Measurements from ENCODE around the gene CEP83. TPM values are rescaled to one million over a fixed set of nuclear protein-coding genes. Genes with fewer than 3 reads are reported as not detected.

The CEP83 gene
- polyA plus RNA-seq, 1 of the 3 experiments (the other 2 are of a cell fraction): 2.5 TPM

GRCh38 chr12:94277426-94278000 is 182.2 kb downstream of the CEP83 start:
- no peaks in the 10 kb centered on the region for H3K9me3 ChIP-seq
- ChIA-PET POLR2A (no interaction called here), CTCF (interaction anchor here (1.2 kb wide), 1 partner anchor 132 kb away, joined by 3 read pairs; no protein-coding TSS in a partner anchor)
- no peak for TF ChIP-seq NRF1 (IDR thresholded peaks at IDR 0.05; ENCODE audit: low read depth, low read length)
- no peak for TF ChIP-seq SMC3 (IDR thresholded peaks at IDR 0.05; ENCODE audit: low read depth, low read length)
- no peak for TF ChIP-seq MAX (IDR thresholded peaks at IDR 0.05; ENCODE audit: low read depth)
- no peak for TF ChIP-seq MXI1 (IDR thresholded peaks at IDR 0.05; ENCODE audit: low read depth, low read length)
- TF ChIP-seq CTCF (IDR thresholded peaks at IDR 0.05): no peak
- TF ChIP-seq REST (IDR thresholded peaks at IDR 0.05; ENCODE audit: low read depth, low read length): no peak
- TF ChIP-seq EZH2phosphoT487 (IDR thresholded peaks at IDR 0.05; ENCODE audit: borderline replicate concordance, low read depth): no peak
- TF ChIP-seq CHD2 (IDR thresholded peaks at IDR 0.05; ENCODE audit: low read length, partially characterized antibody): no peak
- no peak for TF ChIP-seq ELF1 (IDR thresholded peaks at IDR 0.05)
- no peak for TF ChIP-seq ZBTB33 (IDR thresholded peaks at IDR 0.05; ENCODE audit: borderline replicate concordance, low read depth)
- no peaks in the 10 kb centered on the region for H4K20me1 ChIP-seq (ENCODE audit: insufficient read depth)
- no peak overlapping the region for H2AFZ ChIP-seq (ENCODE audit: low read depth)
- H3K9me2 ChIP-seq: no peaks in the 10 kb centered on the region
- 81% methylated on average over 6 of the region's 9 CpGs for WGBS (ENCODE audit: low lambda C conversion rate)
- H3K4me1 ChIP-seq (ENCODE audit: control insufficient read depth in 1 of 2, insufficient read depth in 2 of 2, low read depth in 1 of 2, low read length in 1 of 2): no peaks in the 10 kb centered on the region; a peak in 1 of 4 replicates
- no peaks in the 10 kb centered on the region for H3K27me3 ChIP-seq (ENCODE audit: insufficient read depth)
- H3K4me3 ChIP-seq (ENCODE audit: low read depth in 2 of 2, low read length in 1 of 2): no peak overlapping the region
- no peaks in the 10 kb centered on the region for H3K36me3 ChIP-seq (replicated peaks in 1 of 2; ENCODE audit: control insufficient read depth in 1 of 2, insufficient read depth in 2 of 2, low read length in 1 of 2)
- DNase-seq: no peak
- H3K27ac ChIP-seq (ENCODE audit: low read depth in 2 of 2, low read length in 1 of 2): no peak overlapping the region
- no peak overlapping the region for H3K9ac ChIP-seq
- H3K79me2 ChIP-seq (ENCODE audit: insufficient read depth): no peaks in the 10 kb centered on the region
- no peaks in the 10 kb centered on the region for H3F3A ChIP-seq (replicated peaks; ENCODE audit: insufficient read depth)
- no peak overlapping the region for H3K4me2 ChIP-seq

Data from SK-N-SH (cell line).